HCT116 (cell line): Measurements from ENCODE around the gene FNDC11. TPM values are rescaled to one million over a fixed set of nuclear protein-coding genes. Genes with fewer than 3 reads are reported as not detected.

Experiments
- ATAC-seq: fragments of 200-7000 bp; cut with Tn5 transposase; 2 replicates; pipeline ENCODE4 v1.9.1; 2020; ENCODE audit warnings: mild to moderate bottlenecking, moderate library complexity
- BruUV-seq: library from RNA; stranded (reverse); fragments of 400-500 nt; replicated peaks from 2 replicates; lab custom pipeline; 2021; lab: Mats Ljungman, UMichigan
- CTCF ChIA-PET: fragments of 300-600 bp; sonication (Branson Sonifier 250); formaldehyde crosslinking; loops from one replicate; lab custom pipeline; 2021; ENCODE audit warnings: antibody characterized with exemption; lab: Charles Lee
- POLR2A ChIA-PET: fragments of 300-600, 350-600 bp; sonication (Branson Sonifier 250); formaldehyde crosslinking; loops from one replicate; lab custom pipeline; 2021; ENCODE audit warnings: antibody characterized with exemption; lab: Charles Lee
- RAD21 ChIA-PET, 2 experiments: fragments of 300-600 bp; sonication (Branson Sonifier 250); formaldehyde crosslinking; loops; one replicate each; lab custom pipeline; 2023; ENCODE audit warnings: low total read pairs in 2 of 2; ENCODE audit not compliant: uncharacterized antibody in 2 of 2, unreplicated experiment in 2 of 2, low non-redundant PET in 1 of 2; lab: Charles Lee
- DNase-seq: peaks from one replicate; pipeline ENCODE4 v3.0.0-alpha.2; 2010; ENCODE audit warnings: low read depth, low spot score
- H2AFZ ChIP-seq: fragments of 200-600 bp; shearing (Covaris generic), sonication (generic); 2 replicates; pipeline ENCODE4 v1.6.1; 2017; ENCODE audit warnings: low read depth, mixed run types, mixed read lengths, antibody characterized with exemption, low read length; ENCODE audit not compliant: poor library complexity, severe bottlenecking
- H3K27ac ChIP-seq: 2 replicates; pipeline ENCODE4 v1.5.1; 2012; ENCODE audit warnings: low read depth, low read length
- H3K27me3 ChIP-seq: fragments of 200-600 bp; sonication (generic); 2 replicates; pipeline ENCODE4 v1.6.1; 2016; ENCODE audit warnings: mixed run types, low read length, mixed read lengths; ENCODE audit not compliant: insufficient read depth
- H3K36me3 ChIP-seq, 2 experiments: fragments of 200-500 bp in 1 of 2; fragments of 200-600 bp in 1 of 2; sonication (Bioruptor generic) in 1 of 2; sonication (generic) in 1 of 2; 2 replicates each; pipeline versions ENCODE4 v1.5.1 to v1.6.1; 2014 to 2016; ENCODE audit warnings: low read length in 2 of 2, inconsistent platforms in 1 of 2, mixed read lengths in 1 of 2, mixed run types in 1 of 2; ENCODE audit not compliant: insufficient read depth in 2 of 2, control insufficient read depth in 1 of 2
- H3K4me1 ChIP-seq, 2 experiments: fragments of 200-600 bp in 1 of 2; sonication (generic) in 1 of 2; 2 replicates each; pipeline versions ENCODE4 v1.5.1 to v1.6.1; 2012 to 2017; ENCODE audit warnings: low read length in 2 of 2, inconsistent platforms in 1 of 2, mild to moderate bottlenecking in 1 of 2, mixed read lengths in 1 of 2, mixed run types in 1 of 2, moderate library complexity in 1 of 2; ENCODE audit not compliant: insufficient read depth in 2 of 2, control insufficient read depth in 1 of 2
- H3K4me2 ChIP-seq: fragments of 200-600 bp; sonication (generic); 2 replicates; pipeline ENCODE4 v1.6.1; 2017; ENCODE audit warnings: mixed run types, low read length, mixed read lengths
- H3K4me3 ChIP-seq, 2 experiments: fragments of 200-600 bp in 1 of 2; sonication (generic) in 1 of 2; replicated peaks in 1 of 2; 2 replicates each; pipeline ENCODE4 v1.5.1; 2011 to 2016; ENCODE audit warnings: low read length in 2 of 2, control low read depth in 1 of 2, low read depth in 1 of 2, mild to moderate bottlenecking in 1 of 2, mixed read lengths in 1 of 2, mixed run types in 1 of 2
- H3K79me2 ChIP-seq: fragments of 200-600 bp; sonication (generic); 2 replicates; pipeline ENCODE4 v1.6.1; 2017; ENCODE audit warnings: mild to moderate bottlenecking, mixed run types, low read length, moderate library complexity, mixed read lengths; ENCODE audit not compliant: insufficient read depth
- H3K9ac ChIP-seq: fragments of 200-600 bp; sonication (generic); 2 replicates; pipeline ENCODE4 v1.6.1; 2016; ENCODE audit warnings: low read length, mixed read lengths
- H3K9me2 ChIP-seq: fragments of 200-600 bp; sonication (generic), shearing (Covaris generic); 2 replicates; pipeline ENCODE4 v1.6.1; 2017; ENCODE audit warnings: mixed run types, mild to moderate bottlenecking, moderate library complexity; ENCODE audit not compliant: insufficient read depth
- H3K9me3 ChIP-seq, 2 experiments: fragments of 200-500 bp in 1 of 2; fragments of 200-600 bp in 1 of 2; sonication (Bioruptor generic) in 1 of 2; sonication (generic) in 1 of 2; 2 replicates each; pipeline ENCODE4 v1.6.1; 2014 to 2017; ENCODE audit warnings: low read length in 2 of 2, mixed read lengths in 2 of 2, inconsistent platforms in 1 of 2, low read depth in 1 of 2, mild to moderate bottlenecking in 1 of 2, mixed run types in 1 of 2, moderate library complexity in 1 of 2; ENCODE audit not compliant: control insufficient read depth in 1 of 2, insufficient read depth in 1 of 2
- H4K20me1 ChIP-seq: fragments of 200-600 bp; sonication (generic), shearing (Covaris generic); 2 replicates; pipeline ENCODE4 v1.6.1; 2017; ENCODE audit warnings: mixed run types, mild to moderate bottlenecking, moderate library complexity; ENCODE audit not compliant: insufficient read depth
- EZH2phosphoT487 ChIP-seq: fragments of 200-600 bp; IDR thresholded peaks from 2 replicates; pipeline ENCODE4 v1.6.1; 2018; ENCODE audit warnings: antibody characterized with exemption, borderline replicate concordance
- POLR2AphosphoS5 ChIP-seq: IDR thresholded peaks from 2 replicates; pipeline ENCODE4 v1.6.1; 2011; ENCODE audit warnings: mild to moderate bottlenecking, low read depth, low read length, moderate library complexity
- ZFX ChIP-seq: fragments of 450-650 bp; IDR thresholded peaks from 2 replicates; pipeline ENCODE4 v1.6.1; 2017
- intact Hi-C: fragments of 100-400 bp; cut with micrococcal nuclease; formaldehyde crosslinking; loops from 2 replicates; pipeline ENCODE4 v1.10.0; 2022
- total RNA-seq: library from RNA; stranded (reverse); gene quantifications from one replicate; pipeline ENCODE4 v1.2.1, GENCODE V29; 2021; ENCODE audit not compliant: unreplicated experiment
- TF ChIP-seq, protein P1 (sequence below), 3 experiments: fragments of 200-600 bp in 1 of 3; sonication (generic) in 1 of 3; IDR thresholded peaks in 2 of 3; conservative IDR thresholded peaks in 1 of 3; 2 replicates each; pipeline ENCODE4 v1.5.1; 2012 to 2017; ENCODE audit warnings: low read depth in 2 of 3, low read length in 2 of 3, antibody characterized with exemption in 1 of 3, borderline replicate concordance in 1 of 3, control low read depth in 1 of 3, mild to moderate bottlenecking in 1 of 3, mixed read lengths in 1 of 3, mixed run types in 1 of 3, moderate library complexity in 1 of 3; ENCODE audit not compliant: insufficient read depth in 1 of 3
- TF ChIP-seq, protein P2 (sequence below): IDR thresholded peaks from 2 replicates; pipeline ENCODE4 v1.6.1; 2012

Gene FNDC11
- total RNA-seq, 1 experiment from 2014 or later, result 5.5 TPM

DNA sequence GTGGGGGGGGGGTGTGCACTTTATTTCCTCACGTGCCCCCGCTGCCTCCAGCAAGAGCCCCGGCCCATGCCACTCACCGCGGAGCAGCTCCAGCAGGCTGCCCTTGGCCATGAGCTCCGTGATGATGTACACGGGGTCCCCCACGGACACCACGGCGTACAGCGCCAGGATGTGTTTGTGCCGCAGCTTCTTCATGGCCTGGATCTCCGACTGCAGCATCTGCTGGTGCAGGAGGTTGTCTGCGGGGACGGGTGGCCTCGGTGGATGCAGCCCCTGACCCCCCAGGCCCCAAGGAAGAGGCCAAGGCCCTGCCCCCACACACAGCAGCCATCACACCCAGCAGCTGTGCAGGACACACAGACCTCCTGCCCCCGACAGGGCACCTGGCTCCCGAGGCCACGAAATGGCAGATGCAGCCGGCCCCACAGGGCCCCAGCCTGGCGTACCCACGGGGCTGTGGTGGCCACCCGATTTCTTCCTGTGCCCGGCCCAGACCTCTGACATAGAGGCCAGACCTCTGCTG lies 21.4 kb upstream of the FNDC11 start:
- H2AFZ ChIP-seq, result no peak overlapping the region
- no peaks in the 10 kb centered on the region for H3K79me2 ChIP-seq
- H3K27me3 ChIP-seq, result no peaks in the 10 kb centered on the region
- POLR2A ChIA-PET, result interaction anchor here (2.4 kb wide), 1 partner anchor 12 kb away, joined by 7 read pairs; the partner anchor contains the start of gene PPDPF
- CTCF ChIA-PET, result no interaction called here
- ATAC-seq (no peak), DNase-seq (no peak)
- H3K36me3 ChIP-seq, result no peaks in the 10 kb centered on the region
- BruUV-seq, result no TSS peak
- H3K27ac ChIP-seq, result no peak overlapping the region
- intact Hi-C loops, result loop anchor here (10.0 kb wide), 1 partner anchor 98 kb away; no protein-coding TSS in a partner anchor
- H4K20me1 ChIP-seq, result no peaks in the 10 kb centered on the region
- H3K4me3 ChIP-seq, result no peak overlapping the region
- TF ChIP-seq EZH2phosphoT487 (no peak), POLR2AphosphoS5 (no peak)
- no peak overlapping the region for H3K4me2 ChIP-seq
- no peak overlapping the region for H3K9ac ChIP-seq
- H3K9me3 ChIP-seq, result no peaks in the 10 kb centered on the region
- H3K9me2 ChIP-seq, result no peaks in the 10 kb centered on the region
- RAD21 ChIA-PET, result no interaction called here
- peaks cover 25 to 38% of the 10 kb centered on the region in 2 experiments for H3K4me1 ChIP-seq

DNA sequence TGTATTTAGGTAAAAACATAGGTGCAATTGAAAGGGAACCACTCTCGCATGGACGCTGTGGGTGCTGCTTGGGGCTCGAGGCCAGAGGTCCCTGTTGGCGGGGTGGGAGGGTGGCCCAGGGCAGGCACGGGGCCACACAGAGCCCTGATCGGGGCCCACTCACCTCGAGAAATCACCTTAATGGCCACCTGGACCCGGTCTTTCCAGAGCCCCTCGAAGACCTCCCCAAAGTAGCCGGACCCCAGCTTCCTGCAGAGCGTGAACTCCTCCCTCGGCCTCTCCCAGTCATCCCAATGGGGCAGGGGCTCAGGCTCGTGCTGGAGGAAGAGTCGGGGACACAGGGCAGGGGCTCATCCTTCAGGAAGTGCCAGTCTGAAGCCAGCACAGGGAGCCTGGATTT lies 20.6 kb upstream of the FNDC11 start:
- Histone ChIP-seq H3K4me2 (peak overlapping the region; percentile 68), H3K9me3 (no peaks in the 10 kb centered on the region), H3K27ac (peak overlapping the region; percentile 71; the same call in 1 of the 2 replicates), H3K9me2 (no peaks in the 10 kb centered on the region), H3K27me3 (no peaks in the 10 kb centered on the region), H3K79me2 (no peaks in the 10 kb centered on the region), H3K36me3 (no peaks in the 10 kb centered on the region), H3K4me3 (no peak overlapping the region), H3K4me1 (peaks cover 27 to 47% of the 10 kb centered on the region in 2 experiments), H4K20me1 (no peaks in the 10 kb centered on the region), H3K9ac (no peak overlapping the region; the same call in 1 of the 2 replicates), H2AFZ (no peak overlapping the region)
- BruUV-seq, result no TSS peak
- ChIA-PET RAD21 (no interaction called here), POLR2A (no interaction called here), CTCF (no interaction called here)
- intact Hi-C loops, result loop anchor here (10.0 kb wide), 1 partner anchor 99 kb away; no protein-coding TSS in a partner anchor
- TF ChIP-seq, protein P1, sequence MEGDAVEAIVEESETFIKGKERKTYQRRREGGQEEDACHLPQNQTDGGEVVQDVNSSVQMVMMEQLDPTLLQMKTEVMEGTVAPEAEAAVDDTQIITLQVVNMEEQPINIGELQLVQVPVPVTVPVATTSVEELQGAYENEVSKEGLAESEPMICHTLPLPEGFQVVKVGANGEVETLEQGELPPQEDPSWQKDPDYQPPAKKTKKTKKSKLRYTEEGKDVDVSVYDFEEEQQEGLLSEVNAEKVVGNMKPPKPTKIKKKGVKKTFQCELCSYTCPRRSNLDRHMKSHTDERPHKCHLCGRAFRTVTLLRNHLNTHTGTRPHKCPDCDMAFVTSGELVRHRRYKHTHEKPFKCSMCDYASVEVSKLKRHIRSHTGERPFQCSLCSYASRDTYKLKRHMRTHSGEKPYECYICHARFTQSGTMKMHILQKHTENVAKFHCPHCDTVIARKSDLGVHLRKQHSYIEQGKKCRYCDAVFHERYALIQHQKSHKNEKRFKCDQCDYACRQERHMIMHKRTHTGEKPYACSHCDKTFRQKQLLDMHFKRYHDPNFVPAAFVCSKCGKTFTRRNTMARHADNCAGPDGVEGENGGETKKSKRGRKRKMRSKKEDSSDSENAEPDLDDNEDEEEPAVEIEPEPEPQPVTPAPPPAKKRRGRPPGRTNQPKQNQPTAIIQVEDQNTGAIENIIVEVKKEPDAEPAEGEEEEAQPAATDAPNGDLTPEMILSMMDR (IDR thresholded peaks at IDR 0.05 in 2 of 3, conservative IDR thresholded peaks at IDR 0.05 in 1 of 3; ENCODE audit: borderline replicate concordance in 1 of 3, insufficient read depth in 1 of 3, low read depth in 2 of 3, low read length in 2 of 3), result no peak
- TF ChIP-seq, protein P2, sequence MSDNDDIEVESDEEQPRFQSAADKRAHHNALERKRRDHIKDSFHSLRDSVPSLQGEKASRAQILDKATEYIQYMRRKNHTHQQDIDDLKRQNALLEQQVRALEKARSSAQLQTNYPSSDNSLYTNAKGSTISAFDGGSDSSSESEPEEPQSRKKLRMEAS, result no peak
- TF ChIP-seq ZFX, result no peak
- no peak for ATAC-seq
- no peak for DNase-seq
